H1 (cell line): ENCODE results near the gene CLBA1. TPM values are rescaled to one million over a fixed set of nuclear protein-coding genes. Genes with fewer than 3 reads are reported as not detected.

Experiments
- BACH1 ChIP-seq: IDR thresholded peaks from 2 replicates; pipeline ENCODE4 v1.6.1; 2012; ENCODE audit warnings: low read length, improper control_type of control experiment
- BCL11A ChIP-seq, 2 experiments: IDR thresholded peaks; one replicate each; pipeline ENCODE4 v1.6.1; 2011; ENCODE audit warnings: low read depth in 2 of 2, low read length in 2 of 2, mild to moderate bottlenecking in 2 of 2
- EP300 ChIP-seq, 2 experiments: IDR thresholded peaks; 1 replicate in 1 of 2; 2 replicates in 1 of 2; pipeline ENCODE4 v1.6.1; 2011 to 2012; ENCODE audit warnings: low read depth in 2 of 2, low read length in 2 of 2, mild to moderate bottlenecking in 2 of 2, borderline replicate concordance in 1 of 2, inconsistent platforms in 1 of 2, moderate library complexity in 1 of 2
- polyA plus RNA-seq, 7 experiments: library from polyadenylated mRNA; depleted of rRNA in 3 of 7; stranded (reverse) in 5 of 7; unstranded in 2 of 7; fragments of >200 nt in 5 of 7; fragments of 200-250 nt in 2 of 7; gene quantifications; 1 replicate in 5 of 7; 2 replicates in 1 of 7; 4 replicates in 1 of 7; pipeline versions ENCODE4 v1.2.1 to v1.2.3, GENCODE V29; 2011 to 2013; ENCODE audit warnings: missing spikeins in 2 of 7, mixed read lengths in 2 of 7
- total RNA-seq: library from RNA; stranded (reverse); fragmentation: NEBNext Ultra II Directional; extraction: Animal tissue kit (Norgen Biotek cat#: 25700); gene quantifications from 2 replicates; pipeline ENCODE4 v1.2.1, GENCODE V29; 2021

The CLBA1 gene
- total and polyA plus RNA-seq, 2 of the 8 experiments (the other 6 are each of a cell fraction or from before 2014, with no cell fraction given), result 1.6 to 2.4 TPM

- no peak for TF ChIP-seq EP300 (IDR thresholded peaks at IDR 0.05; ENCODE audit: borderline replicate concordance in 1 of 2, low read depth in 2 of 2, low read length in 2 of 2)
- TF ChIP-seq BCL11A (IDR thresholded peaks at IDR 0.05; ENCODE audit: low read depth in 2 of 2, low read length in 2 of 2), result no peak
- no peak for TF ChIP-seq BACH1
These were observed 4.7 kb upstream of the CLBA1 start (continued) for GRCh38 chr14:104980611-104981531.
